Gastrocnemius medialis (tissue), 4 donors: ENCODE data around the gene C16orf92. TPM values are rescaled to one million over a fixed set of nuclear protein-coding genes. Genes with fewer than 3 reads are reported as not detected.

ENCODE experiments used
- ATAC-seq, 2 donors: fragments of 150-250 bp; one replicate each; pipeline ENCODE4 v1.9.1; 2016
- DNase-seq, 2 donors: peaks; one replicate each; pipeline ENCODE4 v3.0.0-alpha.2; 2019
- H3K27ac ChIP-seq, 4 donors: fragments of 200-600 bp; sonication (generic); 1 replicate in 1 of 4; 2 replicates in 3 of 4; pipeline ENCODE4 v1.5.1; 2016 to 2018; ENCODE audit warnings: mild to moderate bottlenecking in 2 of 4, moderate library complexity in 1 of 4
- H3K27me3 ChIP-seq, 3 donors: fragments of 200-600 bp; sonication (generic) in 2 of 3; 1 replicate in 1 of 3; 2 replicates in 2 of 3; pipeline versions ENCODE4 v1.5.1 to v1.6.0; 2016 to 2019; ENCODE audit warnings: mild to moderate bottlenecking in 1 of 3, moderate library complexity in 1 of 3
- H3K36me3 ChIP-seq, 2 donors: fragments of 200-600 bp; sonication (generic) in 1 of 2; one replicate each; pipeline ENCODE4 v1.5.1; 2017 to 2018
- H3K4me1 ChIP-seq, 2 donors: fragments of 200-600 bp; sonication (generic) in 1 of 2; one replicate each; pipeline ENCODE4 v1.5.1; 2016 to 2017; ENCODE audit warnings: mild to moderate bottlenecking in 2 of 2
- H3K4me3 ChIP-seq, 4 donors: fragments of 200-600 bp; sonication (generic) in 3 of 4; 1 replicate in 1 of 4; 2 replicates in 3 of 4; pipeline ENCODE4 v1.5.1; 2016 to 2019; ENCODE audit warnings: mild to moderate bottlenecking in 2 of 4
- H3K9me3 ChIP-seq, 3 donors: fragments of 200-600 bp; sonication (generic) in 2 of 3; 1 replicate in 1 of 3; 2 replicates in 2 of 3; pipeline ENCODE4 v1.5.1; 2016 to 2019
- POLR2A ChIP-seq, 2 donors: fragments of 450-650 bp; IDR thresholded peaks; one replicate each; pipeline ENCODE4 v1.6.1; 2017; ENCODE audit warnings: antibody characterized with exemption in 2 of 2, mild to moderate bottlenecking in 2 of 2, moderate library complexity in 2 of 2
- in situ Hi-C, 4 donors: fragments of 200-750 bp; cut with MboI; loops; one replicate each; pipeline versions ENCODE4 v1.15.0 to v1.8.0; 2017; ENCODE audit warnings: low sequenced_read_pairs in 4 of 4
- intact Hi-C: fragments of 100-400 bp; cut with DNase I; formaldehyde crosslinking; loops from one replicate; pipeline ENCODE4 v1.15.1; 2023; ENCODE audit warnings: low total_unique reads
- total RNA-seq, 4 donors: library from RNA; depleted of rRNA; stranded (reverse); fragments of >200 nt; gene quantifications; one replicate each; pipeline versions ENCODE4 v1.1.0 to v1.2.3, GENCODE V29; 2016
- TF ChIP-seq, protein P1 (sequence below), 5 experiments: fragments of 450-650 bp in 3 of 5; fragments of 200-600 bp in 2 of 5; sonication (generic) in 2 of 5; IDR thresholded peaks in 4 of 5; conservative IDR thresholded peaks in 1 of 5; 1 replicate in 4 of 5; 2 replicates in 1 of 5; pipeline ENCODE4 v1.5.1; 2016 to 2019; ENCODE audit warnings: antibody characterized with exemption in 5 of 5, mild to moderate bottlenecking in 3 of 5, moderate library complexity in 3 of 5

The C16orf92 gene
- total RNA-seq, 4 donors from 2014 or later: not detected

DNA sequence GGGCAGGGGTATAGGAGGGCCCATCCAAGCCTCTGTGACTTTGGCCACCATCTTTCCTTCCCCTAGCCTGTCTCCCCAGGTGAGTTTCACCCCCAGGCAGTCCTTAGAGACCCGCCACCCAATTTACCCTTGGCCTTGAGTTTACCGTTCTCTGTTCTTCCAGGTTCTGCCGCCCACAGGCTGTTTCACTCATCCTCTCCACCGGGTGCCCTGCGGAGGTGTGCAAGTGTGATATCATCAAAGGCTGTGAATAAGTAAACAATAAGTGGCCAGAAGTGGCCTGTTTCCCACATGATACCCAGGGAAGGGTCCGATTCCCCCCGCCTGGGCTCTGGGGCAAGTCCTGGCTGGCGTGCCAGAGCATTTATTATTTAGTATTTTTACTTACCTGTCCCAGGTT is 23.2 kb downstream of the C16orf92 start:
- no peaks in the 10 kb centered on the region for H3K36me3 ChIP-seq
- DNase-seq: no peak
- no peak for ATAC-seq
- H3K4me1 ChIP-seq: no peaks in the 10 kb centered on the region
- H3K4me3 ChIP-seq: no peak overlapping the region
- TF ChIP-seq, protein P1, sequence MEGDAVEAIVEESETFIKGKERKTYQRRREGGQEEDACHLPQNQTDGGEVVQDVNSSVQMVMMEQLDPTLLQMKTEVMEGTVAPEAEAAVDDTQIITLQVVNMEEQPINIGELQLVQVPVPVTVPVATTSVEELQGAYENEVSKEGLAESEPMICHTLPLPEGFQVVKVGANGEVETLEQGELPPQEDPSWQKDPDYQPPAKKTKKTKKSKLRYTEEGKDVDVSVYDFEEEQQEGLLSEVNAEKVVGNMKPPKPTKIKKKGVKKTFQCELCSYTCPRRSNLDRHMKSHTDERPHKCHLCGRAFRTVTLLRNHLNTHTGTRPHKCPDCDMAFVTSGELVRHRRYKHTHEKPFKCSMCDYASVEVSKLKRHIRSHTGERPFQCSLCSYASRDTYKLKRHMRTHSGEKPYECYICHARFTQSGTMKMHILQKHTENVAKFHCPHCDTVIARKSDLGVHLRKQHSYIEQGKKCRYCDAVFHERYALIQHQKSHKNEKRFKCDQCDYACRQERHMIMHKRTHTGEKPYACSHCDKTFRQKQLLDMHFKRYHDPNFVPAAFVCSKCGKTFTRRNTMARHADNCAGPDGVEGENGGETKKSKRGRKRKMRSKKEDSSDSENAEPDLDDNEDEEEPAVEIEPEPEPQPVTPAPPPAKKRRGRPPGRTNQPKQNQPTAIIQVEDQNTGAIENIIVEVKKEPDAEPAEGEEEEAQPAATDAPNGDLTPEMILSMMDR (IDR thresholded peaks at IDR 0.05 in 4 of 5, conservative IDR thresholded peaks at IDR 0.05 in 1 of 5): no peak
- no peak for TF ChIP-seq POLR2A (IDR thresholded peaks at IDR 0.05)
- intact Hi-C loops: no loop called here
- in situ Hi-C loops: loop anchor here in 2 of 4 donors (10.0 to 25.0 kb wide), 2 partner anchors 139 to 359 kb away; partner anchors contain the start of genes CORO1A (in 1 of the 2) and QPRT (in 1 of the 2)
- no peak overlapping the region for H3K27ac ChIP-seq
- no peaks in the 10 kb centered on the region for H3K9me3 ChIP-seq
- no peaks in the 10 kb centered on the region for H3K27me3 ChIP-seq

GRCh38 chr16:30046588-30046987 is 23.6 kb downstream of the C16orf92 start:
- intact Hi-C loops: no loop called here
- Histone ChIP-seq H3K4me1 (no peaks in the 10 kb centered on the region), H3K27me3 (no peaks in the 10 kb centered on the region), H3K9me3 (no peaks in the 10 kb centered on the region), H3K27ac (no peak overlapping the region), H3K36me3 (no peaks in the 10 kb centered on the region), H3K4me3 (no peak overlapping the region)
- ATAC-seq (no peak), DNase-seq (no peak)
- TF ChIP-seq POLR2A (IDR thresholded peaks at IDR 0.05): no peak
- TF ChIP-seq, protein P1 (IDR thresholded peaks at IDR 0.05 in 4 of 5, conservative IDR thresholded peaks at IDR 0.05 in 1 of 5): no peak
- in situ Hi-C loops: loop anchor here in 2 of 4 donors (10.0 to 25.0 kb wide), 2 partner anchors 138 to 359 kb away; partner anchors contain the start of genes CORO1A (in 1 of the 2) and QPRT (in 1 of the 2)

DNA sequence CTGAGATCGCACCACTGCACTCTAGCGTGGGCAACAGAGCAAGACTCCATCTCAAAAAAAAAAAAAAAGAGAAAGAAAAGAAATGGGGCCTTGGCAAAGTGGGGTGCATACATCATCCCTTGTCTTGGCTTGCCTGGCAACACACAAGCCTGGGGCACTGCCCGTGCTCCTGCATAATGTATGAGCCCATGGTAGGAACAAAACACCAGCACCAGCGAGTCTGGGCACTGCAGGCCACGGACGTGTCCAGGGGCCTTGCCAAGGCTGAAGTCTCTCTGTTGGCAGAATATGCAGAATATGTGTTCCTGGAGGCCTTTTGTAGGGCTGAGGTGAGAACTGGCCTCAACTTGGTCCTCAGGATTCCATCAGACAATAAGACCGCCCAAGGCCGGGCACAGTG is 26.9 kb downstream of the C16orf92 start:
- intact Hi-C loops: no loop called here

GRCh38 chr16:30051518-30051917 is 28.5 kb downstream of the C16orf92 start:
- Histone ChIP-seq H3K4me3 (no peak overlapping the region), H3K9me3 (no peaks in the 10 kb centered on the region), H3K36me3 (no peaks in the 10 kb centered on the region), H3K27me3 (no peaks in the 10 kb centered on the region), H3K27ac (no peak overlapping the region), H3K4me1 (peaks cover 7% of the 10 kb centered on the region in 2 donors)
- in situ Hi-C loops (loop anchor here in 2 of 4 donors (5.0 to 25.0 kb wide), 3 partner anchors 66 to 361 kb away; partner anchors contain the start of genes CD2BP2 (in 1 of the 2), MYL11 (in 1 of the 2), TBC1D10B (in 1 of the 2) and ZNF771 (in 1 of the 2)), intact Hi-C loops (no loop called here)
- TF ChIP-seq, protein P1 (IDR thresholded peaks at IDR 0.05 in 4 of 5, conservative IDR thresholded peaks at IDR 0.05 in 1 of 5): no peak
- no peak for TF ChIP-seq POLR2A (IDR thresholded peaks at IDR 0.05)
- DNase-seq (no peak), ATAC-seq (no peak)

More for the DNA sequence above, 26.9 kb downstream of the C16orf92 start:
- in situ Hi-C loops: loop anchor here in 3 of 4 donors (5.0 to 25.0 kb wide), 5 partner anchors 67 to 363 kb away; partner anchors contain the start of genes CD2BP2 (in 1 of the 3), CORO1A (in 1 of the 3), MYL11 (in 1 of the 3) and QPRT (in 1 of the 3)
- H3K4me3 ChIP-seq: no peak overlapping the region
- ATAC-seq: no peak
- H3K27me3 ChIP-seq: no peaks in the 10 kb centered on the region
- H3K9me3 ChIP-seq: no peaks in the 10 kb centered on the region
- TF ChIP-seq, protein P1 (IDR thresholded peaks at IDR 0.05 in 4 of 5, conservative IDR thresholded peaks at IDR 0.05 in 1 of 5): no peak
- TF ChIP-seq POLR2A (IDR thresholded peaks at IDR 0.05): no peak
- peaks cover 7% of the 10 kb centered on the region in 2 donors for H3K4me1 ChIP-seq
- no peak for DNase-seq
- H3K36me3 ChIP-seq: no peaks in the 10 kb centered on the region
- no peak overlapping the region for H3K27ac ChIP-seq
